GM19455 (cell line): ENCODE measurements around the gene CPHXL.

Source experiments
- ATAC-seq: cut with Tn5 transposase; IDR thresholded peaks from one replicate; pipeline ENCODE4 v1.9.1; 2021; ENCODE audit not compliant: unreplicated experiment

Gene CPHXL

DNA sequence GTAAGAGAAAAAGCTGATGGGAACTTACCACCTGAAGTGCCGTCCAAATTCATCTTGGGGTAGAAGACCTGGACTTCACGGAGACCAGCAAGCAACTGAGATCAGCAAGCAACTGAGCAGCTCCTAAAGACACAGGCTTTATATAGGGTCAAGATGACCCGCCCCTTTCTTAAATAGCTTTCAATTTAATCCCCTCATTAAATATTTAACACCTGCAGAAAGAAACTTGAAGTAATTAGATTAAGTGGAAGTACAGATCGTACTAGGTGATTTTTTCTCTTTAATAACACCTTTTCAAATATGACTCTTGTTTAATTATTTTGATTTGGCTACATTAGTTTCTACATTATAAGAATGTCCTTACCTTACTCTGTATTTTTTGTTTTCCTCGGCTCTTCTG is at the start of gene CPHXL:
CPHXL (minus strand) TSS at position 101 of the 400 bp plus-strand sequence; CDS start at position 53, 48 bp downstream.
- no peak for ATAC-seq

DNA sequence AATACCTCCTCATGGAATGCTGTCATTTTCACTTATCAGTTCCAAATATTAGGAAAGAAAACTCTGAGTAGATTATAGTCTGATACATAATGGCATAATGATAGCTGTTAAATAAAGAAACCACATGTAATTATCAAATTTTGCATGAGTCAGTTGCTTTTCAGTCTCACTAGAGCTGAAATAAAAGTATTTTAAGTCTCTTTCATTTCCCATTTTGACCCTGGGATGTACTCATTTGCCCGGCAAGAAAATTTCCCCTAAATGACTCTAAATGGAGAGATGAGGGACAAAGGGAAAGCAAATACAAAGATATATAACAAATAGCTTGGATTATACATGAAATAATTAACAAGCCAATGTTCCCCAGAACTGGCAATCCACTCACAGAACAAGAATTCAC is 47.9 kb upstream of the CPHXL start:
- no peak for ATAC-seq

DNA sequence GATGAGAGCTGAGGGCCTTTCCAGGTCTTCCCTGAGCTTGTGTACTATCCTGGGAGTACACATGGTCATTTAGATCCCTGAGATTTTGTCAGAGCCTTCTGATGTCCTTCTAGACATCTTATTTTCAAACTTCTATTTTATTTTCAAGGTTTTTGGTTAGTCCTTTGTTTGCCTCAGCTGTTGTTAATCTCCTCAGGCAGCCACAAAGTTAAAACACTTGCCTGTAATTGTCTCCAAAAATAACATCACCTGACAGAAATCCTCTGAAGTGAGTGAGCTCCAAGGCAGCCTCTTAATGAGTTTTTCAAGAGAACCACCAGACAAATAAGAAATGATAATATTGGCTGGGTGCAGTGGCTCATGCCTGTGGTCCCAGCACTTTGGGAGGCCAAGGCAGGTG is 43.8 kb upstream of the CPHXL start:
- no peak for ATAC-seq

DNA sequence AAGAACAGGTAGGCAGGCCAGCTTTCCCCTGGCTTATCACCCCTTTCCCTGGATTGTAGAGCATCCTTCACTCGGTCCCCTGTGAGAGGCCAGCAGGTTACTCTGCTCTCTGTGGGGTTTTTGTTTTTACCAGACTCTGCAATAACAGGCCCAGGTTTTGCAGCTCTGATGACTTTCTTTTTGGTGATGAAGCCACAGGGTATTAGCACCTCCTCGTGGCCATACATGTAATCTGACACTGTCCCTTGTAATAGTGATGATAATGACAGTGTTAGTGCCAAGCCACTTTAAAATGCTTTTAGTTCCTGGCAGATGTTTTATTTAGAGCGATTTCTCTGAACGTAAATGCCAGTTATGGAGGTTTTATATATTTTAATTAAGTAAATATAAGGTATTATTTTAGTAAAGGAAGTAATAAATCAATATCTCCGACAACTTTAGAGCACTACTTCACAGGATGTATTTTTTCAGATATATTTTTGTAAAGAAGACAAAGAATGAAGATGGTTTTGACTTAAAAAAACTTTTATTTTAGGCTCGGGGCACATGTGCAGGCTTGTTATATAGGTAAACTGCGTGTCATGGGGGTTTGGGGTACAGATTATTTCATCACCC is 38.0 kb upstream of the CPHXL start:
- peak; percentile 89 for ATAC-seq

DNA sequence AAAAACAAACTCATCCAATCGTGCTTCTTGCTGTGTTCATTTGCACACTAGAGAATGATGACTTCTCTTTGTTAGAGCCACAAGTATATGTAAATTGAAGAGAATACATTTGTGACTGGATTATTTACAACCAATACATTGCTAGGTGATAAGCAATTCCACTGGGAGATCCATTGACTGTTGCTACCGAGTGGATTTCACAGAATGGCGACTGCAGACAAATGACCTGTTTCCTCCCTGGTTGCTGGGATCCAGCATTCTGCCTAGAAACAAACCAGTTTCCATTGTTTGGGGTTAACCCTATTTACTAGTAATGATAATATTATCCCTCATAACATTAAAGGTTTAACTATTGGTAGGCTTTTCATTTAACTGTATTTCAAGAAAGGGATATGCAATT is 36.9 kb upstream of the CPHXL start:
- ATAC-seq, result no peak

DNA sequence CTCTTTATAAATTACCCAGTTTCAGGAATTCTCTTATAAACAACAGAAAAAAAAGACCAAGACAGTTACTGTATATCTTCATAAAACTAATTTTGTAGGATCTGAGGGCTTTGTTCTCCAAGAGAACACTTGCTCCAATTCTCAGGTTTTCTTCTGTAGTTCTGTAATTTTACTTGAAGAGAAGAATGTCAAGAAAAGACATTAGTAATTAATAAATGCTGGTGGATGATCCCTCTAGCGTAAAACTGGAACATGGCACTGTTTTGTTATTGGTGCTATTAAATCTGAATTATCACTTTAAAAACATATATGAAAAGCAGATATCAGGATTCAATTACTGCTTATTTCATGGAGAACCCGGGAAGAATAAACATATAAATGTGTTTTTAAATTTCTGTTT is 36.5 kb upstream of the CPHXL start:
- ATAC-seq, result no peak

DNA sequence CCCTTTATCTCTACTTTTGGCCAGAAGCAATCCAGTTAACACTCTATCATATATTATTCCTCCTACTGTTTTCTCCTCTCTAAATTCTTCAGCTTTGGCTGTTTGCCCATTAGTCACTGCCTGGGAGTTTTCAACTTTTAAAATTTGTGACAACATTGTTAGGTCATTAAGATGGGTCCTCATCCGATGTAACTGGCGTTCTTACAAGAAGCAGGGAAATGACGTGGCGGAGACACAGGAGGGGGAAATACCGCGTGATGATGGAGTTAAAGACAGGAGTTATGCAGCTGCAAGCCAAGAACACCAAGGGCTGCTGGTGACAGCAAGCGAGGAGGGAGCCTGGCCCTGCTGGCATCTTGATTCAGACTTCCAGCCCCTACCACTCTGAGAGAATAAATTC is 34.8 kb upstream of the CPHXL start:
- ATAC-seq, result peak; percentile 41

DNA sequence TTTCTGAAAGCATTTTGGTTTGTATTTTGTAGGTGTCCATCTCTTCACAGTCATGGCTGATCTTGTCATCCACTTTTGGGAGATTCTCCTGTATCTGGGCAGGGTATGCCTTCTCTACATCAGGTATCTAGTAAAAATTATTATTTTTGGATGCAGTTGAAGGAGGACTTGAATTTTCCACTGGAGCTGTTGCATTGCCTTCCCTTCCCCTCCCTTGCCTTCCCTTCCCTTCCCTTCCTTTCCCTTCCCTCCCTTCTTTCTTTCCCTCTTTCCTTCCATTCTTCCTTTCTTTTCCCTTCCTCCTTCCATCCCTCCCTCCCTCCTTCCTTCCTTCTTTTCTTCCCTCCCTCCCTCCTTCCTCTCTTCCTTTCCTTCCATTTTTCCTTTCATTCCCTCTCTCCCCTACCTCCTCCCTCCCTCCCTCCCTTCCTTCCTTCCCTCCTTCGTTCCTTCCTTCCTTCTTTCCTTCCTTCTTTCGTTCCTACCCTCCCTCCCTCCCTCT is 33.8 kb upstream of the CPHXL start:
- no peak for ATAC-seq

DNA sequence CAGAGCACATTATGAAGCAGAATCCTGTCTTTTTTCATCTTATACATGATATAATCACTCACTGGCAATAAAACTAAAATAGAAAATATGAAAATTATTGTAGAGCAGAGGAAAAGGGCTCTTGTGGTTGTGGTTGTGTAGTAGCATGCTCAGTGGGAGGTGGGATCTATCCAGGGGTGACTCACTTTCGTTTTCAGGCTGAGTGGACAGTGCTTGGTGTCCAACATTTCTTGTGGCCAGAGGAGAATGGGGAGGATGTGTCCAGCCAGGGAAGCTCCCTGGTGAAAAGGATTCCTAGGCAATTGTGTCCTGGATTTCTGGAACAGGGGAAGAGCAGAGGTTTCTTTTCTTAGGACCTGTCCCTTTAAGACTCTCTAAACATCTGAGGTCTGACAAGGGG is 31.9 kb upstream of the CPHXL start:
- ATAC-seq, result no peak

DNA sequence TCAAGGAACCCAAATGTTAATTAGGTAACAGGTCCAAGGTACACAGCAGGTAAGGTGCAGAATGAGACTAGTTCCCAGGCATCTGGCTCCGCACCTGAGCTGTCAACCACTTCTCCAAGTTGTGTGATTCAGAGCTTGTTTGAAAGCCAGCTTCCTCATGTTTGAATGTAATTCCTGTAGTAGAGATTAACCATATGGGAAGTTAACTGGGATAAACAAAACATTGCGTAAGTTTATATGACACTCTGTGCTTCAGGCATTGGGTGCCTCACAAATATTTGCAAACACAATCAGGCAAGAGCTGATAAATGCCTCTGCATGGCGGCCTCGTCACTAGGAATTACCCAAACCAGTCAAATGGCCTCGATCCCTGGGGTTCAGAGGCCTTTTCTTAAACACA is 27.9 kb upstream of the CPHXL start:
- ATAC-seq, result no peak

DNA sequence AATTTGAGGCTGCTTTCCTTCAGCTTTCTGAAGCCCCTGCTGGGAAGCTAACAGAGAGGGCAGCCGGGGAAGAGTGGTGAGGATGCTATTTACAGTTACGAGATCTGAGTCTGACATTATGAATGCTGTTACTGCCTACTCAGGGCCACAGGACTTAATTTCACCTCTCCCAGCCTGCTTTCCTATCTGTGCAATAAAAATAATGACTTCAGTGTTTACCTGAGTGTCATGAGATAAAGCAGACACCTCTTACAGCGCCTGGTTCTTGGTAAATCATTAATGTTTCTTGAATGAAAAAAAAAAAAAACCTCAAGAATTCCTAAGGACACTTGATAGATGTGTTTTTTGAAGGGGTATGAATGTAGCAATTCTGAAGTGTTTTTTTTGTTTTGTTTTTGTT is 24.2 kb upstream of the CPHXL start:
- no peak for ATAC-seq

DNA sequence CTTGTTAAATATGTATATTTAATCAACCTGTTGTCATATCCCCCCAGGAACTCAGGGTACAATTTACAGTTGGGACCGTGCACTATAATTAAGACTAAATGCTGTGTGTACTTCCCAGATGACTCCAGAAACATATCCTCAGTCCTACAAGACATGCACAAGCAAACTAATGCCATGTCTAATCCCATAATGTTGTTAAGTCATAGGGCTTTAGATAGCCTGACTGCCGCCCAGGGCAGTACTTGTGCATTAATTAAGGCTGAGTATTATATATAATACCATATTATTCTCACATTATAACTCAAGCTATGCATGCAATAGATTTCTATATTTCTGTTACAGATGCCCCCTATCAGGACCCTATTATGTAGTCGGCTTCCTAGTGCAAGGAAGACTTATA is 20.1 kb upstream of the CPHXL start:
- ATAC-seq, result no peak

DNA sequence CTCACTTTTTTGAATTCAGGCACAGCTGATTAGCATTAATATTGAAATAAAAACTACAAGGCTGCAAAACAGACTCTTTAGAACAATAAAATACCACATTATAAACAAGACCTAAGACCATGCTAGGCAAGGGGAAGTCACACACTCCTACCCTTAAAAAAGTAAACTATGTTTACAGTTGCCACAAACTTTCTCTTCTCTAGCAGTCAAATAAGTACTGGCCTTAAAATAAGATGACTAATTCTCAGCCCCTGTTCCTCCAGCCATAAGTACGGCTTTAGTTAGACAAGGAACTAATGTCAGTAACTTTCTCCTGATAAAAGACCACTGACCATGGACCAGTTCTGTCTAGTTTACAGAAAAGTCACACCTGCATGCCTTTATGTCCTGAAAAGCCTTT is 19.5 kb upstream of the CPHXL start:
- peak; percentile 71 for ATAC-seq

DNA sequence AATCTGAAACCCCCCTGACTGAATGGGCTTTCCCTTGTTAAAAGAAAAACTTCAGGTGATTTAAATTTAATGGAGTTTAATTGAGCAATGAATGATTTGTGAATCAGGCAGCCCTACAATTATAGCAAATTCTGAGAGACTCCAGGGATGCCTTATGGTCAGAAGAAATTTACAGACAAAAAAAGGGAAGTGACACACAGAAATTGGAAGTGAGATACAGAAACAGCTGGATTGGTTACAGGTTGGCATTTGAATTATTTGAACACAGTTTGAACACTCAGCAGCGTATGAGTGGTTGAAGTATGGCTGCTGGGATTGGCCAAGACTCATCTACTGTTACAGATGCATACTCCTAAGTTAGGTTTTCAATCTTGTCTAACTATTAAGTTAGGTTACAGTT is 19.0 kb upstream of the CPHXL start:
- no peak for ATAC-seq

DNA sequence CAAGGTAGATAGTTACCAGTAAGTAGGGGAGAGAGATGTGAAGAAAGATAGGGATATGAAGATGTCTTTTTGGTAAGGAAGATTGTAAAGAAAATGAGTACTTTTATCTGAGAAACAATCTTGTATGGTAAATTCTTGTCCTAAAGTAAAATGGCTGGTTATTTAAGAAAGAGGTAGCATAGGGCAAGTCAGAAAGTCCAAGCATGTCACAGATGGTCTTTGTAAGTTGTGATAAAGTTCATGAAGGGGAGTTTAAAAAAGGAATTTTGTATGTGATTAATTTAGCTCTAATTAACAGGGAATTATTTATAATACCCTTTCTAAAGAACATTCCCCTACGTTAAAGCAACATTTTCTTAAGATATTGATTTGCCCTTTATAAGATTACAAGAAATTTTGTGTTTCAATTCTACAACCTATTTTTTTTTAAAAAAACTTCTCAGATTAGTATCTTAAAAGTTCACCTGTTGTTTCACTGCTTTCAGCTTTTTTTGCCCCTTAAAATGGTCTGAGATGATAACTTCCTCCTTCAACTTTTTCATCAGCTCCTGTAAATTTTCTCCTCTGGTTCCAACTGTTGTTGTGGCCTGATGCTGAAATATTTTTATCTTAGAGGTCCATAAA is 16.2 kb upstream of the CPHXL start:
- ATAC-seq, result no peak

DNA sequence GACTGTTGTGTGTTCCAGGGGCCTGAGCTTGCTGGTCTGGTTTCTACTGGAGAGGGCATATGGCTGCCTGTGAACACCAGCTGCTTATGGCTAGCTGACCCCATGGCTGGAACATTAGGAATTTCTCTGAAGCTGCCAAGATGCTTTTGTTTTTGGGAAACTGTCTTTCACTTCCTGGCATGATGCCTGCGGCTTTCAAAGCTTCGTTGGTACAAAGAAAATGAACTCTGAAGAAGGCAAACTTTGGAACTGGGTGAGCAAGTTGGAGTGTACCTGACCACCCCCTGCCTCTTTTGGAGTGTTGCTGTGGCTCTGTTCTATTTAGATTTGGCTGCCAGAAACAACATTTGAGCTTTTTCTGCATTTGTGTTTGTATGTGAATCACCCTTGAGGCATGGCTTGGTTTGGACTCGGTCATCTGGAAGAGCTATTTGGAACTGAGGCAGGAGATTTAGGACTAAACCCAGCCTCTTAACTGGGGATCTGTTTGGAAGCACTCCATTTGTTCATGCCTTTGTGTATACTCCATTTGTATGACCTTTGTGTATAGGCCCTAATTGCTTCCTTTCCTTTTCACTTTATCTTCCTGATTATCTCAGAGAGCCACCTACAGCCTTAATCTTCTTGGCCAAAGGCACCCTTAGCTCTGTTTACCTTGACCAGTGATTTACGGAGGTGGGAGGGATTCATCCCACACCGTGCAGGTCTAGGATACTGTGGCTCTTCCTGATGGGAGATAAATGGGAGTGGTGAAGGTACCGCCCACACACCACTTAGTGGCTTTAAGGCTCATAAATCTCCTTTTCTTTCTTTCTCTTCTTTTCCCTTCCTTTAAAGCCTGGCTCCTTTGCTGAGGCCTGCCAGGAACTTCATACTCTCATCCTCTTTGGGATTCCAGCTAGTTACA is 7.3 kb upstream of the CPHXL start:
- no peak for ATAC-seq

DNA sequence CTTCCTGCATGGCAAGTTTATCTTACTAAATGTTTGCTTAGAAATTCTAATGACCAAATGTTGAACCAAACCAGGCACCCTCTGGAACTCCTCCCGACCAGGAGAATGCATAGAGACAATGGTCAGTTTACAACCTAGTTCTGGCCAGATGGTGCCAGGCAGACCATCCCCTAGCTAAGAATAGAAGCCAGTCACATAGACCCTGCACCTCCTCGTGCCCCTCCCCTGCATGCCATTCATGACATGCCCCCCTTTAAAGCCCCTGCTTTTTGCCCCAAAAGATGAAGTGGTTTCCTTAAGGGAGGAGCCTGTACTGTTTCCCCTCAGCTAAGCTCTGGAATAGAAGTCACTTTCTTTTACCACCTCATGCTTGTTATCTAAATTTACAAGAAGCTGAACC is 6.6 kb upstream of the CPHXL start:
- ATAC-seq, result no peak

DNA sequence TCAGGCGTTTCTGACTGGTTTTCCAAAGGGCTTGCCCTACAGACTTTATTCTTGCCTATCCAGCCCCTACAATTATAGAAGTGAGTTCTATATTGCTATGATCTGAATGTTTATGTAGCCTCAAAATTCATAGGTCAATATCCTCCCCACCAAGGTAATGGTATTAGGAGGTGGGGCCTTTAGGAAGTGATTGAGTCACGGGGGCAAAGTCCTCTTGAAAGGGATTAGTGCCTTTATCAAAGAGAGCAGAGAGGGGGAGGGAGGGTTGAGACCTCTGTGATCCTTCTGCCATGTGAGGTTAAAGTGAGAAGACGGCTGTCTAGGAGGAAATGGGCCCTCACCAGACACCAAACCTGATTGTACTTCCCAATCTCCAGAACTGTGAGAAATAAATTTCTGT is 931 bp upstream of the CPHXL start:
- ATAC-seq, result no peak

DNA sequence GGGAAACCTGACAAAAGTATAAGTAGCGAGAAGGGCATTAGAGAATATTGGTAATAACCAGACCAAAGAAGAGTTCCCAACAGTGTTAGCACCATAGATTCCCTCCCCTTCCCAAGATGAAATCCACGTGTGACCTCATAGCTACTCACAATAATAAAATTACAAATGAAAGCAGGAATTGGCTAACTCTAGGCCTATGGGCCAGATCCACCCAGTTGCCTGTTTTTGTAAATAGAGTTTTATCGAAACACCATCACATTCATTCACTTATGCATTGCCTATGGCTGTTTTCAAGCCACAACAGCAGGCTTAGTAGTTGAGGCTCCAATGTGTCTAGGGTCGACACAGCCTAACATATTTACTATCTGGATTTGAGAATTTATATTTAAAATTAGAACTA is 7.8 kb downstream of the CPHXL start:
- no peak for ATAC-seq

DNA sequence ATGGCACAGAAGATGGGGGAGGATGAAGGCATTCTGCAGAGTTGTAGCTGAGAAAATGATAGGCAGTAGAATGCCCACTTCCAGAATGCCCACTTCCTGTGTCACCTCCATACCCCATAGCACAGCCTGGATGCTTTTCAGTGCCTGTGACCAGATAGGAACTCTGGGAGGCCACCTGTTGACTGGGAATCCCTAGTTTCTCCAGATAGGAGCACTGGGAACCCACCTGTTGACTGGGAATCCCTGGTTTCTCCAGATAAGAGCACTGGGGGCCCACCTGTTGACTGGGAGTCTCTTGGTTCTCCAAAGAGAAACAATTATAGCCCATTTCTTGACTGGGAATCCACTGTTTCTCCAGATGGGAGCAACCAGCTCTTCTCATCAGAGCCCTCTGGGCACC is 11.6 kb downstream of the CPHXL start:
- no peak for ATAC-seq

DNA sequence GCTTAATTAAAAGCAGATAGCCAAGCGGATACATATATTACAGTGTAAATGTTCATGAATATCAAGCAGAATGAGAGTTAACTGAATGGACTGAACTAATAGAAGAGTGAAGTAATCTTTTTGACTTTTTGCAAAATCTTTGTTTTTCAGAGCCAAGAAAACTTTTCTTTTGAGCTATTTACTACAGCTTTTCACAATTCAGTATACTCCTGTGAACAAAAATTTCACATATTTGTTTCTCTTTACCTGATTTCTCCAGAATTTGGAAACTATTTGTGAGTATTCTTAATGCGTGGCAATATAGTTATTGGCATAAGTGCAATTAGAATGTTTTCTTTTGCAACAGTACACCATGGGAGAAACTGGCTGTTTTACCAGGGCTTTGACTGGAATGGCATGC is 15.9 kb downstream of the CPHXL start:
- no peak for ATAC-seq

DNA sequence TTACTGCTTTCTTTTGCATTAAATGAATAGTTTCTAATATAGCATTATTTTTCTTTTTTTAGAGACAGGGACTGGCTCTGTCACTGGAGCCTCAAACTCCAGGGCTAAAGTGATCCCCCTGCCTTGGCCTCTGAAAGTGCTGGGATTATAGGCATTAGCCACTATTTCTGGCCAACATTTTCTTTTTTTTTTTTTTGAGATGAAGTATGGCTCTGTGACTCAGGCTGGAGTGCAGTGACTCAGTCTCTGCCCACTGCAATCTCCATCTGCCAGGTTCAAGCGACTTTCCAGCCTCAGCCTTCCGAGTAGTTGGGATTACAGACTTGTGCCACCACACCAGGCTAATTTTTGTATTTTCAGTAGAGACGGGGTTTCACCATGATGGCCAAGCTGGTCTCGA is 23.0 kb downstream of the CPHXL start:
- ATAC-seq, result no peak
